ENCODE data around the gene ASS1. TPM values are rescaled to one million over a fixed set of nuclear protein-coding genes. Genes with fewer than 3 reads are reported as not detected.

ASS1 gene
- total and polyA plus RNA-seq, 5 donors: 37.6 to 88.3 (median 60.4) TPM

DNA sequence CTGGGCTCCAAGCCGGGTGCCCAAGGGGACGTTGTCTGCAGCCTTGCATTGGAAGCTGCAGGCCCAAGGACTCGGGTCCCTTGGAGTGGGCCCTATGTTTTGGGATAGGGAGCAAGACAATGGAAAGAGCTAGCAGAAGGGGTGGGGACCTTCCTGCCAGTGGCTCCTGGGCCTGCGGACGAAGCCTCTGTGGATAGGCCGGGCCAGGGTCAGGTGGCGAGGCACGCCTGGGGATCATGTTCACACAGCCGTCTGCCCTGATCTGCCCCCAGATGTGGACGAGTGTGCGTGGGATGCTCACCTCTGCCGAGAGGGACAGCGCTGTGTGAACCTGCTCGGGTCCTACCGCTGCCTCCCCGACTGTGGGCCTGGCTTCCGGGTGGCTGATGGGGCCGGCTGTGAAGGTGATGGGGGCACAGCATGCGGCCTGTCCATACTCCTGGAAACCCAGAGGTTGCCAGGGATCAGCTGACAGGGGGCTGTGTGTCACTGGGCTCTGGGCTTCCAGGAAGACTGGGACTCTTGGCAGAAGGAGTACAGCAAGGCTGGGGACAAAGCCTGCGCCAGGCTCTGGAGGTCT is 16.6 kb upstream of the ASS1 start:
- intact Hi-C loops (cut with DNase I): no loop called here
- 87% methylated on average over 20 of the region's 20 CpGs for WGBS
- no peaks in the 10 kb centered on the region for H3K4me1 ChIP-seq (ENCODE audit: control insufficient read depth, insufficient read depth, low read length)
- ATAC-seq (no peak), DNase-seq (peak in 2 of 3 donors; percentile 36 to 40)
- H3K27ac ChIP-seq (ENCODE audit: low read length): no peak overlapping the region
- no peaks in the 10 kb centered on the region for H3K27me3 ChIP-seq (ENCODE audit: control insufficient read depth, insufficient read depth)
- H3K4me3 ChIP-seq (ENCODE audit: low read length): no peak overlapping the region
- no peaks in the 10 kb centered on the region for H3K9me3 ChIP-seq (ENCODE audit: control insufficient read depth, low read length)

DNA sequence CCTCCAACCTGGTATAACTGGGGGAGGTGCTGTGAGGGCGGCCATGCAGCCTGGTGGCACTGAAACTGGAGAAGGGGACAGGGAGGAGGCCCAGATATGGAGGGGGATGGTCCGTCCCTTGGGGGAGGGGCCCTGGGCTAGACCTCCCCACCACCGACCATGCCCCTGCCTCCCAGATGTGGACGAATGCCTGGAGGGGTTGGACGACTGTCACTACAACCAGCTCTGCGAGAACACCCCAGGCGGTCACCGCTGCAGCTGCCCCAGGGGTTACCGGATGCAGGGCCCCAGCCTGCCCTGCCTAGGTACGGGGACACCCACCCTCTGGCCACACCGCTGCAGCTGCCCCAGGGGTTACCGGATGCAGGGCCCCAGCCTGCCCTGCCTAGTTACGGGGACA is 15.4 kb upstream of the ASS1 start:
- WGBS: 92% methylated on average over 13 of the region's 13 CpGs

DNA sequence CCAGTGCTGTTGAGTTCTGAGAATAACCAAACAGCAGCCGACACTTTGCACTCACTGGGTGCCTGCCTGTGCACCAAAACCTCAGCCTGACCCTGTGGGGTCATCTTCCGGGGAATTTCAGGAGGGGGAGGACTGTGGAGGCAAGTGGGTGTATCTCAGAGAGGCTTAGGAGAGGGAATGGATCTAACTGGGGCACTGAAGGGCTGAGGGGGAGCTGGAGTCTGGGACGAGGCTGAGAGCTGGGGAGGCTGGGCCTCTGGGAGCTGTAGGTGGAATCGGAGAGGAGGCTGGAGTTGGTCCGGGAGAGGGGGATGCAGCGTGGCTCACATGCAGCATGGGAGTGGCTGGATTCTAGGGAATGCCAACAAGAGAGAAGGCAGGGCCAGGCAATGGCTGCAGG is 14.9 kb upstream of the ASS1 start:
- ATAC-seq: no peak
- no peaks in the 10 kb centered on the region for H3K9me3 ChIP-seq (ENCODE audit: control insufficient read depth, low read length)
- no peak overlapping the region for H3K27ac ChIP-seq (ENCODE audit: low read length)
- DNase-seq: no peak
- intact Hi-C loops (cut with DNase I): no loop called here
- H3K4me1 ChIP-seq (ENCODE audit: control insufficient read depth, insufficient read depth, low read length): no peaks in the 10 kb centered on the region
- H3K27me3 ChIP-seq (ENCODE audit: control insufficient read depth, insufficient read depth): no peaks in the 10 kb centered on the region
- H3K4me3 ChIP-seq (ENCODE audit: low read length): no peak overlapping the region
- WGBS: 90% methylated on average over 6 of the region's 6 CpGs

More for the DNA sequence above, 15.4 kb upstream of the ASS1 start:
- H3K4me3 ChIP-seq (ENCODE audit: low read length): no peak overlapping the region
- DNase-seq (peak in 2 of 3 donors; percentile 42 to 47), ATAC-seq (no peak)
- no peaks in the 10 kb centered on the region for H3K9me3 ChIP-seq (ENCODE audit: control insufficient read depth, low read length)
- intact Hi-C loops (cut with DNase I): no loop called here
- no peak overlapping the region for H3K27ac ChIP-seq (ENCODE audit: low read length)
- H3K4me1 ChIP-seq (ENCODE audit: control insufficient read depth, insufficient read depth, low read length): no peaks in the 10 kb centered on the region
- H3K27me3 ChIP-seq (ENCODE audit: control insufficient read depth, insufficient read depth): no peaks in the 10 kb centered on the region

DNA sequence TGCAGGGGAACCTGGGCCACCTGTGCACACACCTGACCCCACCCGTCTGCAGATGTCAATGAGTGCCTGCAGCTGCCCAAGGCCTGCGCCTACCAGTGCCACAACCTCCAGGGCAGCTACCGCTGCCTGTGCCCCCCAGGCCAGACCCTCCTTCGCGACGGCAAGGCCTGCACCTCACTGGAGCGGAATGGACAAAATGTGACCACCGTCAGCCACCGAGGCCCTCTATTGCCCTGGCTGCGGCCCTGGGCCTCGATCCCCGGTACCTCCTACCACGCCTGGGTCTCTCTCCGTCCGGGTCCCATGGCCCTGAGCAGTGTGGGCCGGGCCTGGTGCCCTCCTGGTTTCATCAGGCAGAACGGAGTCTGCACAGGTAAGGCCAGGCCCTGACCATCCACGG is 14.5 kb upstream of the ASS1 start:
- Histone ChIP-seq H3K4me1 (ENCODE audit: control insufficient read depth, insufficient read depth, low read length) (no peaks in the 10 kb centered on the region), H3K27me3 (ENCODE audit: control insufficient read depth, insufficient read depth) (no peaks in the 10 kb centered on the region), H3K9me3 (ENCODE audit: control insufficient read depth, low read length) (no peaks in the 10 kb centered on the region), H3K27ac (ENCODE audit: low read length) (no peak overlapping the region), H3K4me3 (ENCODE audit: low read length) (no peak overlapping the region)
- DNase-seq (peak in 2 of 3 donors; percentile 30 to 40), ATAC-seq (no peak)
- intact Hi-C loops (cut with DNase I): no loop called here
- WGBS: 94% methylated on average over 18 of the region's 18 CpGs

DNA sequence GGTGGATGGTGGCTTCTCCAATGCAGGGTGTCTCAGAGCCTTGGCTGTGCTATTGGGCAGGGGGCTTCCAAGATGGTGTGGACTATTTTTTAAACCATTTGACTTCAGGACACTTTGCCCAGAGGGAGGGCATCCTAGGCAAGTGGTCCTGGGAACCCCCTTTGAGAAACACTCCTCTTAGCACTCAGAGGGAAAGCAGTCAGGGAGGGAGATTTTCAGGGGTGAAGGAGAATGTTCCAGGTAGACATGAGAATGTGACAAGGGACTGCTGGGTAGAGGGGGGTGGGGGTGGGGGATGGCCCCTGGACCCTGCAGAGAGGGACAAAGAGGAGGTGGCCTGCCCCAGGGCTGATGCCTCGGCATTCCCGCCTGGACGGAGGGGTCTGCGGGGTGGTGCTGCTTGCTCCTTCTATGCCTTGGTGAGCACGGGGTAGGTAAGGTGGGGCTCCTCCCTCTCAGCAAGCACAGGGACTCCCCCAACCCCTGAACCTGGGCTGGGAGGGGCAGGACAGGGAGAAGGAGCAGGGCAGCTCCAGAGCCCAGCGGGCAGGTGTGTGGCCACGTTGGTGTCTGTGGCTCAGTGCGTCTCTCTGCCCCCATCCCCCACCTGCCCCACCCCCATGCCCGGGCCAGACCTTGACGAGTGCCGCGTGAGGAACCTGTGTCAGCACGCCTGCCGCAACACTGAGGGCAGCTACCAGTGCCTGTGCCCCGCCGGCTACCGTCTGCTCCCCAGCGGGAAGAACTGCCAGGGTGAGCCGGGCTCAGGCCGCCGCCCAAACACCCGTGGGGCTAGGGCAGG is 13.8 kb upstream of the ASS1 start:
- DNase-seq: peak in 2 of 3 donors; percentile 33 to 57

DNA sequence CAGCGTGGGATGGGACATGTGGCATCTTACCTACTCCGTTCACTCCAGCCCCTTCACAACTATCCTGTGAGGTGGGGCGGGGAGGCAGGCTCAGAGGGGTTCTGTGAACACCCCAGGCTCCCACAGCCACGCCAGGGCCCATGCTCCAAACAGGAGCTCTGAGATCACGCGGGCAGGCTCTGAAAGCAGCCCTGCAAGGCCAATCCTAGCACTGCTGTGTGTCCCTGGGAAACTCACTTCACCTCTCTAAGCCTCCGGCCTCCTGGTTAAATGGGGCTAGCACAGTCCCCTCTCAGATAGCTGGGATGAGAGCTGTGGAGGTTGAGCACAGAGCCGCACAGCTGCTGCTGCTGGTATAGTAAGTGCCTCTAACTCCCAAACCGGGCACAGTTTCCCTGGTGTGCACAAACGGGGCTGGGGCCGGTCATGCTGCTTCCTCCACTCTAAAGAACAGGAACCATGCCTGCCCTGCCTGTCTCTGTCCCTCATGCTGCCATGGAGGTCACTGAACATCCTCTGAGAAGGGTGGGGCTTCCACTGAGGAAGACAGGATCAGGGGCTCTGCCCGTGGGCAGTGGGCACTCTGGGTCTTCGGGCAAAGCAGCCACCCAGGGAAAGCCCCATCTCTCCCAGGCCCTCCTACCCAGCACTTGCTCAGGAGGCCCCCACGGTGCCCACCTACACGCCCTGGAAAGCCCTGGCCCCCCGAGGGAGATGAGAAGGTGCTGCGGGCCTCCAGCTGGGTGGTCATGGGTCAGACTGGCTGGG is 13.0 kb upstream of the ASS1 start:
- DNase-seq (peak in 2 of 3 donors; percentile 39 to 50), ATAC-seq (no peak)
- intact Hi-C loops (cut with DNase I): no loop called here
- H3K27ac ChIP-seq (ENCODE audit: low read length): no peak overlapping the region
- H3K4me3 ChIP-seq (ENCODE audit: low read length): no peak overlapping the region
- no peaks in the 10 kb centered on the region for H3K4me1 ChIP-seq (ENCODE audit: control insufficient read depth, insufficient read depth, low read length)
- WGBS: 89% methylated on average over 17 of the region's 17 CpGs
- H3K9me3 ChIP-seq (ENCODE audit: control insufficient read depth, low read length): no peaks in the 10 kb centered on the region
- no peaks in the 10 kb centered on the region for H3K27me3 ChIP-seq (ENCODE audit: control insufficient read depth, insufficient read depth)

More for the DNA sequence above, 13.8 kb upstream of the ASS1 start:
- H3K27me3 ChIP-seq (ENCODE audit: control insufficient read depth, insufficient read depth): no peaks in the 10 kb centered on the region
- no peak overlapping the region for H3K27ac ChIP-seq (ENCODE audit: low read length)
- 94% methylated on average over 22 of the region's 22 CpGs for WGBS
- H3K4me1 ChIP-seq (ENCODE audit: control insufficient read depth, insufficient read depth, low read length): no peaks in the 10 kb centered on the region
- no peaks in the 10 kb centered on the region for H3K9me3 ChIP-seq (ENCODE audit: control insufficient read depth, low read length)
- intact Hi-C loops (cut with DNase I): no loop called here
- no peak overlapping the region for H3K4me3 ChIP-seq (ENCODE audit: low read length)
- ATAC-seq: no peak

DNA sequence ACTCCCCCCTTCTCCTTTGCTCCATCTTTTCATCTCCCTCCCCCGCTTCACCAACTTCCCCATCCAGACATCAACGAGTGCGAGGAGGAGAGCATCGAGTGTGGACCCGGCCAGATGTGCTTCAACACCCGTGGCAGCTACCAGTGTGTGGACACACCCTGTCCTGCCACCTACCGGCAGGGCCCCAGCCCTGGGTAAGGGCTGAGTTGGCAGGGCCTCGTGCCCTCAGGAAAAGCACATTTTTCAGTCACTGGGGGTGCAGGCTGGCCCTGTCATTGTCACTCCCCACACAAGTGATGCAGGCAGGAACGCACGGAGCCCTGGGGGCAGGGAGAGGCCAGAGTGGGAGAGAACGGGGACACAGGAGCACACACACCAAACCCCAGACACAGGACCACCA is 12.4 kb upstream of the ASS1 start:
- WGBS: 71% methylated on average over 11 of the region's 11 CpGs
- Histone ChIP-seq H3K4me3 (ENCODE audit: low read length) (no peak overlapping the region), H3K4me1 (ENCODE audit: control insufficient read depth, insufficient read depth, low read length) (no peaks in the 10 kb centered on the region), H3K27me3 (ENCODE audit: control insufficient read depth, insufficient read depth) (no peaks in the 10 kb centered on the region), H3K27ac (ENCODE audit: low read length) (no peak overlapping the region), H3K9me3 (ENCODE audit: control insufficient read depth, low read length) (no peaks in the 10 kb centered on the region)
- no peak for ATAC-seq
- DNase-seq: peak in 2 of 3 donors; percentile 45 to 58
- intact Hi-C loops (cut with DNase I): no loop called here

DNA sequence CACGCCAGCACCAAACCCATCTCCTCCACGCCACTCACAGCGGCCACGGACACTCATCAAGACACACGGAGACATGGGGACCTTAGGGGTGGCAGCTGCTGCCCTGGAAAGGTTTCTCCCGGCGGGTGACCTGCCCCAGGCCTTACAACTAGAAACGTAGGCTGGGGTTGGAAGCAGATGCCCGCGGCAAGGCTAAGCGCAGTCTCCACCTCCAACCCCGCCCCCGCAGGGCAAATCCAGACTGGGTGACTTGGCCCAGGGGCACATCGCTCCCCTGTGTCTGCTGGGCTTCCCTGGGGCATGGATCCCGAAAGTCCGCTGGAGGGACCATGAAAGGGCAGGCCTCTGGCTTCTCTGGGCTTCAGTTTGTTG is 12.0 kb upstream of the ASS1 start:
- ATAC-seq (peak; percentile 2 to 5), DNase-seq (peak in 1 of 3 donors; percentile 46)
- Histone ChIP-seq H3K4me3 (ENCODE audit: low read length) (no peak overlapping the region), H3K27ac (ENCODE audit: low read length) (no peak overlapping the region), H3K27me3 (ENCODE audit: control insufficient read depth, insufficient read depth) (no peaks in the 10 kb centered on the region), H3K9me3 (ENCODE audit: control insufficient read depth, low read length) (no peaks in the 10 kb centered on the region), H3K4me1 (ENCODE audit: control insufficient read depth, insufficient read depth, low read length) (no peaks in the 10 kb centered on the region)
- intact Hi-C loops (cut with DNase I): no loop called here
- WGBS: 69% methylated on average over 16 of the region's 16 CpGs

DNA sequence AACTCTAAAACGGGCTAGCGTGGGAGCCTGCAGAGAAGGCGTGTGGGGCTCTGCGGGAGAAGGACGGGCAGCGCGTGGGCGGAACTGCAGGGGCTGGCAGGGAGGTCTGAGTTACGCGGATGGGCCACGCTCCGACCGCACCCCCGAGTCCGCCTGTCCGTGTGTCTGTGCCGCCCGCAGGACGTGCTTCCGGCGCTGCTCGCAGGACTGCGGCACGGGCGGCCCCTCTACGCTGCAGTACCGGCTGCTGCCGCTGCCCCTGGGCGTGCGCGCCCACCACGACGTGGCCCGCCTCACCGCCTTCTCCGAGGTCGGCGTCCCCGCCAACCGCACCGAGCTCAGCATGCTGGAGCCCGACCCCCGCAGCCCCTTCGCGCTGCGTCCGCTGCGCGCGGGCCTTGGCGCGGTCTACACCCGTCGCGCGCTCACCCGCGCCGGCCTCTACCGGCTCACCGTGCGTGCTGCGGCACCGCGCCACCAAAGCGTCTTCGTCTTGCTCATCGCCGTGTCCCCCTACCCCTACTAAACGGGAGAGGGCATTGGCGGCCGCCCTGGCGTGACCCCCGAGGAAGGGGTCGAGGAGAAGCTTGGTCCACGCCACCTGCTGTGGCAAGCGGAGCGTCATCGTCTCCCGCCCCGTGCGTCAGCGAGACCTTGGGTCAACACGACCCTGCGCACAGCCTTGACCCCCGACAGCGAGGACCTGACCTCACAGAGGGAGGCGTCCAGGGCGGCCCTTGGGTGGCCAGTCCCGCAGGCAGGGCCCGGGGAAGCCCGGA is 11.4 kb upstream of the ASS1 start:
- peak overlapping the region; percentile 13 for H3K4me3 ChIP-seq (ENCODE audit: low read length)
- intact Hi-C loops (cut with DNase I): no loop called here
- H3K27ac ChIP-seq (ENCODE audit: low read length): no peak overlapping the region
- no peaks in the 10 kb centered on the region for H3K9me3 ChIP-seq (ENCODE audit: control insufficient read depth, low read length)
- no peaks in the 10 kb centered on the region for H3K27me3 ChIP-seq (ENCODE audit: control insufficient read depth, insufficient read depth)
- ATAC-seq: peak; percentile 83 to 89
- WGBS: 8% methylated on average over 92 of the region's 92 CpGs
- H3K4me1 ChIP-seq (ENCODE audit: control insufficient read depth, insufficient read depth, low read length): no peaks in the 10 kb centered on the region
- peak; percentile 69 to 82 (median 81) for DNase-seq

DNA sequence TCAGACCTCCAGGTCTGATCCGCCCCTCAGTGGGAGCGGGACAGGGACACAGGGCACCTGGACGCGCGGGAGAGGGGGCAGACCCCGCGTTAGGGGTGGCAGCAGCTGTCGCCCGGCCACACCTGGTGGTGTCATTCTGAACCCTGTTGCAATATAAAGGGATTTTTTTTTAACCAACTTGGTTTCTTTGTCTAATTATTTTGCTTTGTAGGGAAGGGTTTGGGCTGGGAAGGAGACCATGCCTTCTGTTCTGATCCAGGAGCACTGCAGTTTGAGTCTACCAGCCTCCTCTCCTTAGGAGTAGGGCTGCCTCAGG is 10.9 kb upstream of the ASS1 start:
- no peak overlapping the region for H3K27ac ChIP-seq (ENCODE audit: low read length)
- H3K27me3 ChIP-seq (ENCODE audit: control insufficient read depth, insufficient read depth): no peaks in the 10 kb centered on the region
- WGBS: 55% methylated on average over 9 of the region's 9 CpGs
- ATAC-seq: no peak
- H3K4me3 ChIP-seq (ENCODE audit: low read length): no peak overlapping the region
- H3K9me3 ChIP-seq (ENCODE audit: control insufficient read depth, low read length): no peaks in the 10 kb centered on the region
- no peaks in the 10 kb centered on the region for H3K4me1 ChIP-seq (ENCODE audit: control insufficient read depth, insufficient read depth, low read length)
- DNase-seq: no peak
- intact Hi-C loops (cut with DNase I): no loop called here
